Measurements from ENCODE around the gene APPL2. TPM values are rescaled to one million over a fixed set of nuclear protein-coding genes. Genes with fewer than 3 reads are reported as not detected.

Gene APPL2
- total and polyA plus RNA-seq, 2 donors (not counting 1 experiment from before 2014, with no cell fraction given), result 20.5 to 58.3 TPM

GRCh38 chr12:105272814-105273416 lies 36.9 kb upstream of the APPL2 start:
- 100% methylated on average over 2 of the region's 4 CpGs for WGBS (ENCODE audit: insufficient coverage)
- intact Hi-C loops (cut with micrococcal nuclease), result no loop called here
- Histone ChIP-seq H3K9ac (ENCODE audit: low read length) (no peak overlapping the region), H3K36me3 (replicated peaks in 1 of 2; ENCODE audit: control extremely low read depth in 1 of 2, control insufficient read depth in 1 of 2, extremely low read depth in 1 of 2, insufficient read depth in 2 of 2, low read length in 1 of 2) (no peaks in the 10 kb centered on the region), H3K4me2 (replicated peaks; ENCODE audit: low read depth, low read length, poor library complexity, severe bottlenecking) (no peak overlapping the region), H2AFZ (ENCODE audit: insufficient read depth, low read depth, low read length, poor library complexity, severe bottlenecking) (no peak overlapping the region), H3K27ac (ENCODE audit: low read length in 2 of 2) (no peak overlapping the region), H3K9me3 (ENCODE audit: control extremely low read depth in 1 of 3, control insufficient read depth in 2 of 3, insufficient read depth in 1 of 3, low read length in 2 of 3) (peaks cover 0 to 3% (median 0%) of the 10 kb centered on the region in 3 donors), H3K4me3 (ENCODE audit: control extremely low read depth in 1 of 5, extremely low read depth in 1 of 5, insufficient read depth in 1 of 5, low read depth in 2 of 5, low read length in 4 of 5) (no peak overlapping the region), H3K27me3 (replicated peaks in 1 of 4; ENCODE audit: control extremely low read depth in 1 of 4, control insufficient read depth in 3 of 4, insufficient read depth in 4 of 4, low read length in 3 of 4) (peaks cover 0 to 2% (median 0%) of the 10 kb centered on the region in 4 experiments), H3K79me2 (ENCODE audit: control insufficient read depth, insufficient read depth, low read length) (no peaks in the 10 kb centered on the region), H3K4me1 (ENCODE audit: control insufficient read depth in 2 of 2, insufficient read depth in 2 of 2, low read length in 2 of 2) (no peaks in the 10 kb centered on the region), H4K20me1 (ENCODE audit: control insufficient read depth, insufficient read depth, low read length, poor library complexity, severe bottlenecking) (no peaks in the 10 kb centered on the region)
- H3K4me1 Mint-ChIP-seq, result no peaks in the 10 kb centered on the region
- CTCF ChIA-PET, result interaction anchor here (0.9 kb wide), 1 partner anchor 46 kb away, joined by 3 read pairs; no protein-coding TSS in a partner anchor
- DNase-seq (no peak), ATAC-seq (ENCODE audit: low read depth) (no peak)
- no peak overlapping the region for H3K27ac Mint-ChIP-seq
- no peak overlapping the region for H3K4me3 Mint-ChIP-seq
- POLR2A ChIA-PET, result no interaction called here
- peaks cover 6% of the 10 kb centered on the region for H3K27me3 Mint-ChIP-seq
- no peak for TF ChIP-seq EZH2 (IDR thresholded peaks at IDR 0.05; ENCODE audit: borderline replicate concordance, insufficient read depth, low read depth, low read length, poor library complexity, severe bottlenecking)
- no peak for TF ChIP-seq CTCF (IDR thresholded peaks at IDR 0.05)
- no peaks in the 10 kb centered on the region for H3K9me3 Mint-ChIP-seq (ENCODE audit: insufficient read depth)

GRCh38 chr12:105272152-105272551 lies 36.2 kb upstream of the APPL2 start:
- no peak overlapping the region for H3K4me3 ChIP-seq (ENCODE audit: control extremely low read depth in 1 of 5, extremely low read depth in 1 of 5, insufficient read depth in 1 of 5, low read depth in 2 of 5, low read length in 4 of 5)
- DNase-seq (no peak), ATAC-seq (ENCODE audit: low read depth) (no peak)
- no peaks in the 10 kb centered on the region for H4K20me1 ChIP-seq (ENCODE audit: control insufficient read depth, insufficient read depth, low read length, poor library complexity, severe bottlenecking)
- Mint-ChIP-seq H3K27me3 (peaks cover 6% of the 10 kb centered on the region), H3K4me3 (no peak overlapping the region), H3K4me1 (no peaks in the 10 kb centered on the region), H3K9me3 (ENCODE audit: insufficient read depth) (no peaks in the 10 kb centered on the region), H3K27ac (no peak overlapping the region)
- H3K4me2 ChIP-seq (replicated peaks; ENCODE audit: low read depth, low read length, poor library complexity, severe bottlenecking), result no peak overlapping the region
- peaks cover 0 to 2% (median 0%) of the 10 kb centered on the region in 4 experiments for H3K27me3 ChIP-seq (replicated peaks in 1 of 4; ENCODE audit: control extremely low read depth in 1 of 4, control insufficient read depth in 3 of 4, insufficient read depth in 4 of 4, low read length in 3 of 4)
- no peaks in the 10 kb centered on the region for H3K79me2 ChIP-seq (ENCODE audit: control insufficient read depth, insufficient read depth, low read length)
- no CpG with 5 or more reads among the region's 3 CpGs for WGBS (ENCODE audit: insufficient coverage)
- no peaks in the 10 kb centered on the region for H3K36me3 ChIP-seq (replicated peaks in 1 of 2; ENCODE audit: control extremely low read depth in 1 of 2, control insufficient read depth in 1 of 2, extremely low read depth in 1 of 2, insufficient read depth in 2 of 2, low read length in 1 of 2)
- no peak overlapping the region for H3K27ac ChIP-seq (ENCODE audit: low read length in 2 of 2)
- no peaks in the 10 kb centered on the region for H3K4me1 ChIP-seq (ENCODE audit: control insufficient read depth in 2 of 2, insufficient read depth in 2 of 2, low read length in 2 of 2)
- POLR2A ChIA-PET, result no interaction called here
- CTCF ChIA-PET, result no interaction called here
- peaks cover 0 to 3% (median 0%) of the 10 kb centered on the region in 3 donors for H3K9me3 ChIP-seq (ENCODE audit: control extremely low read depth in 1 of 3, control insufficient read depth in 2 of 3, insufficient read depth in 1 of 3, low read length in 2 of 3)
- H2AFZ ChIP-seq (ENCODE audit: insufficient read depth, low read depth, low read length, poor library complexity, severe bottlenecking), result no peak overlapping the region
- TF ChIP-seq EZH2 (IDR thresholded peaks at IDR 0.05; ENCODE audit: borderline replicate concordance, insufficient read depth, low read depth, low read length, poor library complexity, severe bottlenecking) (no peak), CTCF (IDR thresholded peaks at IDR 0.05) (no peak)
- intact Hi-C loops (cut with micrococcal nuclease), result no loop called here
- no peak overlapping the region for H3K9ac ChIP-seq (ENCODE audit: low read length)

All from B cell (primary cell).